ENCODE data around the gene SCAF4. TPM values are rescaled to one million over a fixed set of nuclear protein-coding genes. Genes with fewer than 3 reads are reported as not detected.
A peak's percentile ranks its signal among the peaks of the same experiment; 100 is the strongest.

Gene SCAF4
- total RNA-seq, 1 donor from 2014 or later: 58.9 TPM

- Mint-ChIP-seq H3K27ac (no peak overlapping the region), H3K9me3 (no peaks in the 10 kb centered on the region), H3K36me3 (no peaks in the 10 kb centered on the region), H3K27me3 (ENCODE audit: low read depth) (no peaks in the 10 kb centered on the region), H3K4me3 (no peak overlapping the region), H3K4me1 (peaks cover 15% of the 10 kb centered on the region)
- DNase-seq (ENCODE audit: low spot score in 2 of 2, unreplicated experiment in 2 of 2): no peak
- TF ChIP-seq CTCF (IDR thresholded peaks at IDR 0.05; ENCODE audit: unreplicated experiment): no peak
Measured at GRCh38 chr21:31733551-31734149, 1.7 kb upstream of the SCAF4 start.

- H3K27ac Mint-ChIP-seq: no peak overlapping the region
- DNase-seq (ENCODE audit: low spot score in 2 of 2, unreplicated experiment in 2 of 2): no peak
- H3K4me3 Mint-ChIP-seq: no peak overlapping the region
- H3K9me3 Mint-ChIP-seq: no peaks in the 10 kb centered on the region
- H3K4me1 Mint-ChIP-seq: peaks cover 15% of the 10 kb centered on the region
- no peaks in the 10 kb centered on the region for H3K27me3 Mint-ChIP-seq (ENCODE audit: low read depth)
- H3K36me3 Mint-ChIP-seq: no peaks in the 10 kb centered on the region
- no peak for TF ChIP-seq CTCF (IDR thresholded peaks at IDR 0.05; ENCODE audit: unreplicated experiment)
Measured at GRCh38 chr21:31732597-31733550, 956 bp upstream of the SCAF4 start.

- Mint-ChIP-seq H3K4me1 (peaks cover 12% of the 10 kb centered on the region), H3K27ac (peak overlapping the region; percentile 87), H3K4me3 (peak overlapping the region; percentile 83), H3K27me3 (ENCODE audit: low read depth) (no peaks in the 10 kb centered on the region), H3K9me3 (no peaks in the 10 kb centered on the region), H3K36me3 (no peaks in the 10 kb centered on the region)
- DNase-seq (ENCODE audit: low spot score in 2 of 2, unreplicated experiment in 2 of 2): peak; percentile 43 to 62
- TF ChIP-seq CTCF (IDR thresholded peaks at IDR 0.05; ENCODE audit: unreplicated experiment): no peak
Measured at GRCh38 chr21:31731056-31731856, 662 bp downstream of the SCAF4 start.

- H3K4me1 Mint-ChIP-seq: peaks cover 12% of the 10 kb centered on the region
- H3K9me3 Mint-ChIP-seq: no peaks in the 10 kb centered on the region
- H3K27ac Mint-ChIP-seq: peak overlapping the region; percentile 87
- no peak for DNase-seq (ENCODE audit: low spot score in 2 of 2, unreplicated experiment in 2 of 2)
- peak overlapping the region; percentile 83 for H3K4me3 Mint-ChIP-seq
- TF ChIP-seq CTCF (IDR thresholded peaks at IDR 0.05; ENCODE audit: unreplicated experiment): no peak
- H3K36me3 Mint-ChIP-seq: no peaks in the 10 kb centered on the region
- no peaks in the 10 kb centered on the region for H3K27me3 Mint-ChIP-seq (ENCODE audit: low read depth)
Measured at GRCh38 chr21:31730712-31731055, 1.2 kb downstream of the SCAF4 start.

GRCh38 chr21:31729622-31730343, 2.1 kb downstream of the SCAF4 start:
- peak overlapping the region; percentile 39 for H3K27ac Mint-ChIP-seq
- no peaks in the 10 kb centered on the region for H3K9me3 Mint-ChIP-seq
- no peak for DNase-seq (ENCODE audit: low spot score in 2 of 2, unreplicated experiment in 2 of 2)
- no peak for TF ChIP-seq CTCF (IDR thresholded peaks at IDR 0.05; ENCODE audit: unreplicated experiment)
- no peaks in the 10 kb centered on the region for H3K27me3 Mint-ChIP-seq (ENCODE audit: low read depth)
- peaks cover 16% of the 10 kb centered on the region for H3K4me1 Mint-ChIP-seq
- H3K36me3 Mint-ChIP-seq: no peaks in the 10 kb centered on the region
- peak overlapping the region; percentile 83 for H3K4me3 Mint-ChIP-seq

Data from mesothelial cell of epicardium (in vitro differentiated cells).